Stomach (tissue), 4 donors: ENCODE data around the gene AHSP.

Experiments used
- EP300 ChIP-seq: sonication (generic); formaldehyde crosslinking; IDR thresholded peaks from one replicate; pipeline ENCODE4 v1.6.1; 2017; ENCODE audit warnings: antibody characterized with exemption
- POLR2A ChIP-seq, 4 donors: fragments of 450-650 bp; IDR thresholded peaks; one replicate each; pipeline ENCODE4 v1.6.1; 2016; ENCODE audit warnings: antibody characterized with exemption in 4 of 4, control low read depth in 2 of 4, mild to moderate bottlenecking in 1 of 4, moderate library complexity in 1 of 4
- POLR2AphosphoS5 ChIP-seq, 3 donors: sonication (generic); formaldehyde crosslinking; IDR thresholded peaks; one replicate each; pipeline ENCODE4 v1.6.1; 2016; ENCODE audit warnings: antibody characterized with exemption in 3 of 3
- TF ChIP-seq, protein P1 (sequence below), 7 experiments: fragments of 450-650 bp in 4 of 7; fragments of 200-600 bp in 3 of 7; sonication (generic) in 3 of 7; IDR thresholded peaks; one replicate each; pipeline ENCODE4 v1.5.1; 2016 to 2019; ENCODE audit warnings: antibody characterized with exemption in 7 of 7, control low read depth in 2 of 7, mild to moderate bottlenecking in 1 of 7

DNA sequence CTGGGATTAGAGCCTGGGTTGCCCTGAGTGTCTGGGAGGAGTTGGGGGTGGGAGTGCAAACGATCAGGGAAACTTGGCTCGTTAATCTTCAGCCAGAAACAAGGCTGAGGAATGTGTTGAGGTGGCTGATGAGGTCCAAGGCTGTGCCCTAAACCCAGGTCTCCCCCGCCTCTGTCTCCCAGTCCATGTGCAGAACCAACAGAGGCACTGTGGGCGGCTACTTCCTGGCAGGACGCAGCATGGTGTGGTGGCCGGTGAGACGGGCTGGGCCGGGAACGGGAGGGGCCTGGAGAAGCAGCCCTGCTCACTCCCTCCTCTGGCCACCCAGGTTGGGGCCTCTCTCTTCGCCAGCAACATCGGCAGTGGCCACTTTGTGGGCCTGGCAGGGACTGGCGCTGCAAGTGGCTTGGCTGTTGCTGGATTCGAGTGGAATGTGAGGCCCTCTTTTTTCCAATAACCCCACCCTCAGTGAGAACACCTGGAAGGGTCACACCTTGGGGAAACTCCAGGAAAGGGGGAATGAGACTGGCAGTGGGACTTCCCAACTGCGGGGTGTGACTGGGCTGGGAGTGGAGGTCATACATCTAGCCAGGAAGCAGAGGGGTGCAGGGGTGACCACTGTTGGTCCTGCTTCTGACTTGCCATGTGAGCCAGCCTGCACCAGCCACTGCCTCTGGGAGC lies 43.1 kb upstream of the AHSP start:
- TF ChIP-seq, protein P1, sequence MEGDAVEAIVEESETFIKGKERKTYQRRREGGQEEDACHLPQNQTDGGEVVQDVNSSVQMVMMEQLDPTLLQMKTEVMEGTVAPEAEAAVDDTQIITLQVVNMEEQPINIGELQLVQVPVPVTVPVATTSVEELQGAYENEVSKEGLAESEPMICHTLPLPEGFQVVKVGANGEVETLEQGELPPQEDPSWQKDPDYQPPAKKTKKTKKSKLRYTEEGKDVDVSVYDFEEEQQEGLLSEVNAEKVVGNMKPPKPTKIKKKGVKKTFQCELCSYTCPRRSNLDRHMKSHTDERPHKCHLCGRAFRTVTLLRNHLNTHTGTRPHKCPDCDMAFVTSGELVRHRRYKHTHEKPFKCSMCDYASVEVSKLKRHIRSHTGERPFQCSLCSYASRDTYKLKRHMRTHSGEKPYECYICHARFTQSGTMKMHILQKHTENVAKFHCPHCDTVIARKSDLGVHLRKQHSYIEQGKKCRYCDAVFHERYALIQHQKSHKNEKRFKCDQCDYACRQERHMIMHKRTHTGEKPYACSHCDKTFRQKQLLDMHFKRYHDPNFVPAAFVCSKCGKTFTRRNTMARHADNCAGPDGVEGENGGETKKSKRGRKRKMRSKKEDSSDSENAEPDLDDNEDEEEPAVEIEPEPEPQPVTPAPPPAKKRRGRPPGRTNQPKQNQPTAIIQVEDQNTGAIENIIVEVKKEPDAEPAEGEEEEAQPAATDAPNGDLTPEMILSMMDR (IDR thresholded peaks at IDR 0.05) = no peak
- TF ChIP-seq POLR2A (IDR thresholded peaks at IDR 0.05) = no peak
- peak in 1 of 3 donors; percentile 23 for TF ChIP-seq POLR2AphosphoS5 (IDR thresholded peaks at IDR 0.05)
- no peak for TF ChIP-seq EP300
